HepG2 (cell line): ENCODE measurements around the gene RELB. TPM values are rescaled to one million over a fixed set of nuclear protein-coding genes. Genes with fewer than 3 reads are reported as not detected.

Experiments used
- DR1 ChIP-seq: sonication (generic); formaldehyde crosslinking; IDR thresholded peaks from 2 replicates; pipeline ENCODE4 v1.8.0; 2021; ENCODE audit warnings: mild to moderate bottlenecking, missing genetic modification reagents, inconsistent platforms
- HDAC6 ChIP-seq: fragments of 200-600 bp; sonication (generic); IDR thresholded peaks from 2 replicates; pipeline ENCODE4 v1.7.0; 2017; ENCODE audit warnings: mild to moderate bottlenecking, antibody characterized with exemption, low read length, low read depth
- HMGXB3 ChIP-seq: sonication (generic); formaldehyde crosslinking; IDR thresholded peaks from 2 replicates; pipeline ENCODE4 v1.4.0; 2020; ENCODE audit warnings: missing genetic modification reagents, borderline replicate concordance
- HMGXB4 ChIP-seq, 2 experiments: sonication (generic) in 1 of 2; formaldehyde crosslinking in 1 of 2; IDR thresholded peaks; 2 replicates each; pipeline versions ENCODE4 v1.4.0 to v1.6.1; 2018 to 2020; ENCODE audit warnings: missing genetic modification reagents in 2 of 2, borderline replicate concordance in 1 of 2, low read depth in 1 of 2, mild to moderate bottlenecking in 1 of 2, missing biosample characterization in 1 of 2
- MNT ChIP-seq: fragments of 450-650 bp; IDR thresholded peaks from 2 replicates; pipeline ENCODE4 v1.6.1; 2016
- RNF2 ChIP-seq: fragments of 450-650 bp; conservative IDR thresholded peaks from 2 replicates; pipeline ENCODE4 v1.6.1; 2016; ENCODE audit warnings: low read depth
- RXRA ChIP-seq: sonication (generic); formaldehyde crosslinking; IDR thresholded peaks from 2 replicates; pipeline ENCODE4 v1.5.1; 2020; ENCODE audit warnings: missing genetic modification reagents
- SP5 ChIP-seq: IDR thresholded peaks from 2 replicates; pipeline ENCODE4 v1.6.1; 2016; ENCODE audit warnings: low read depth, borderline replicate concordance
- SYNCRIP ChIP-seq: fragments of 200-400 bp; formaldehyde crosslinking; IDR thresholded peaks from 2 replicates; pipeline ENCODE4 v1.6.1; 2018; ENCODE audit warnings: mild to moderate bottlenecking, low read depth, low read length; ENCODE audit not compliant: insufficient read depth
- TMF1 ChIP-seq: sonication (generic); formaldehyde crosslinking; IDR thresholded peaks from 2 replicates; pipeline ENCODE4 v1.8.1; 2022; ENCODE audit warnings: low read depth, missing genetic modification reagents
- ZBTB3 ChIP-seq: sonication (generic); formaldehyde crosslinking; IDR thresholded peaks from 2 replicates; pipeline ENCODE4 v1.4.0; 2020; ENCODE audit warnings: low read depth, mild to moderate bottlenecking, moderate library complexity, missing genetic modification reagents, borderline replicate concordance
- ZFP41 ChIP-seq: sonication (generic); formaldehyde crosslinking; IDR thresholded peaks from 2 replicates; pipeline ENCODE4 v1.4.0; 2020; ENCODE audit warnings: mild to moderate bottlenecking, missing genetic modification reagents, borderline replicate concordance
- ZNF292 ChIP-seq: sonication (generic); formaldehyde crosslinking; IDR thresholded peaks from 2 replicates; pipeline ENCODE4 v1.8.1; 2022; ENCODE audit warnings: mild to moderate bottlenecking, low read depth, missing genetic modification reagents, borderline replicate concordance
- ZNF329 ChIP-seq: sonication (generic); formaldehyde crosslinking; IDR thresholded peaks from 2 replicates; pipeline ENCODE4 v1.9.0; 2021; ENCODE audit warnings: low read depth, mild to moderate bottlenecking, missing genetic modification reagents
- ZNF546 ChIP-seq: sonication (generic); formaldehyde crosslinking; conservative IDR thresholded peaks from 2 replicates; pipeline ENCODE4 v1.8.1; 2023; ENCODE audit warnings: mild to moderate bottlenecking, missing genetic modification reagents
- ZNF576 ChIP-seq: sonication (generic); formaldehyde crosslinking; IDR thresholded peaks from 2 replicates; pipeline ENCODE4 v1.4.0; 2020; ENCODE audit warnings: mild to moderate bottlenecking, missing genetic modification reagents
- ZNF709 ChIP-seq: sonication (generic); formaldehyde crosslinking; IDR thresholded peaks from 2 replicates; pipeline ENCODE4 v1.5.0; 2020; ENCODE audit warnings: mild to moderate bottlenecking, missing genetic modification reagents
- ZNF777 ChIP-seq: sonication (generic); formaldehyde crosslinking; IDR thresholded peaks from 2 replicates; pipeline ENCODE4 v1.4.0; 2020; ENCODE audit warnings: missing genetic modification reagents
- polyA plus RNA-seq, 8 experiments: library from polyadenylated mRNA; depleted of rRNA in 3 of 8; stranded (reverse) in 7 of 8; unstranded in 1 of 8; fragments of >200 nt; fragmentation: Illumina TruSeq in 4 of 8; extraction: Trizol in 4 of 8; gene quantifications; 2 replicates each; pipeline versions ENCODE4 v1.2.1 to v1.2.3, GENCODE V29; 2011 to 2016; ENCODE audit warnings: low read depth in 4 of 8, missing spikeins in 1 of 8, mixed read lengths in 1 of 8; ENCODE audit not compliant: insufficient read depth in 1 of 8
- total RNA-seq, 5 experiments: library from RNA; depleted of rRNA; stranded (reverse); fragments of >200 nt; fragmentation: Illumina TruSeq; extraction: Trizol; gene quantifications; 2 replicates each; pipeline ENCODE4 v1.2.3, GENCODE V29; 2016; ENCODE audit warnings: low read depth in 1 of 5
- TF ChIP-seq, protein P1 (sequence below): sonication (generic); formaldehyde crosslinking; IDR thresholded peaks from 2 replicates; pipeline ENCODE4 v1.8.0; 2022; ENCODE audit warnings: mild to moderate bottlenecking, missing genetic modification reagents, moderate library complexity

Gene RELB
- total and polyA plus RNA-seq, 2 of the 13 experiments (the other 11 are each of a cell fraction or from before 2014, with no cell fraction given), result 1.9 to 3.5 TPM

DNA sequence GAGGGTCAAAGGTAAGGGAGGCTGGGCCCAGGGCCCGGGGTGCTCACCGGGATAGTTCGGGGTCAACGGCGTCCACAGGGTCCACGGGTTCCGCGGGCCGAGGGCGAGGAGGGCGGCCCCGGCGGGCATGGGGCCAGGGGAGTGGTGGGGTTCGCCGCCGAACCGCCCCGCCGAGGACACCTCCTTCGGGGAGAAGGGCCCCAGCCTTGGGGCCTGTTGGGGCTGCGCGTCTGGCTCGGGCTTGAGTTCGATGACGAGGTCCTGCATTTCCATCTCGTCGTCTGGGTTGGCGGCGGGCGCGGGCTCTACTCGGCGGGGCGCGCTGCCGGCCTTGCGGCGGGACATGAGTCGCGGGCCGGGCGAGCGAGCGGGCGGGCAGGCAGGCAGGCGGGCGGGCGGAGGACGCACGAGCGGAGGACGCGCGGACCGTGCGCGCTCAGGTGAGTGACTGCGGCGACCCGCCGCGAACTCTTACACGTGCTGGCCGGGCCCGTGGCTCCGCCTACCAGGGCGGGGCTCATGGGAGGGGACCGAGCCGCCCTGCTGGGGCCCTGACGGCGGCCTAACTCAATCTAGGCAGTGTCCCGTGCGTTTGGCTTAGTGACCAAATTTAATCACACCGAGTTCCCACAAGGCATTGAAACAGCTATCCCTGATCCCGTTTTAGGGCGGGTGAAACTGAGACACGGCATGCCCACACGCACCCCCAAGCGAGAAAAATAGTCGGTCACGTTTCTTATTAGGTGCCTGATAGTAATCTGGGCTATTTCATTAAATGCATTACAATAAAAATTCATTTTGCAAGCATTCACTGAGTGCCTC, 75.0 kb downstream of the RELB start, which contains the start of gene ZNF296 (continued):
- TF ChIP-seq, protein P1, sequence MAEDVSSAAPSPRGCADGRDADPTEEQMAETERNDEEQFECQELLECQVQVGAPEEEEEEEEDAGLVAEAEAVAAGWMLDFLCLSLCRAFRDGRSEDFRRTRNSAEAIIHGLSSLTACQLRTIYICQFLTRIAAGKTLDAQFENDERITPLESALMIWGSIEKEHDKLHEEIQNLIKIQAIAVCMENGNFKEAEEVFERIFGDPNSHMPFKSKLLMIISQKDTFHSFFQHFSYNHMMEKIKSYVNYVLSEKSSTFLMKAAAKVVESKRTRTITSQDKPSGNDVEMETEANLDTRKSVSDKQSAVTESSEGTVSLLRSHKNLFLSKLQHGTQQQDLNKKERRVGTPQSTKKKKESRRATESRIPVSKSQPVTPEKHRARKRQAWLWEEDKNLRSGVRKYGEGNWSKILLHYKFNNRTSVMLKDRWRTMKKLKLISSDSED (CRISPR knock-in tag), result peak; percentile 76; the same call in 1 of the 2 replicates
- TF ChIP-seq DR1 (CRISPR knock-in tag), result no peak; the same call in 1 of the 2 replicates
- peak; percentile 58; the same call in 1 of the 2 replicates for TF ChIP-seq RNF2
- peak; percentile 64; the same call in 1 of the 2 replicates for TF ChIP-seq ZNF546
- TF ChIP-seq HDAC6, result no peak
- peak in 1 of 2 experiments; percentile 43; a peak in 2 of 4 replicates for TF ChIP-seq HMGXB4 (CRISPR knock-in tag; IDR thresholded peaks at IDR 0.05; ENCODE audit: borderline replicate concordance in 1 of 2, low read depth in 1 of 2)
- peak; percentile 91 for TF ChIP-seq ZNF329 (CRISPR knock-in tag)
- peak; percentile 78; the same call in 1 of the 2 replicates for TF ChIP-seq SP5 (CRISPR knock-in tag)
- TF ChIP-seq SYNCRIP, result no peak
- peak; percentile 62 for TF ChIP-seq MNT
- 0 out of 2 replicates have a peak, but pooled peaks have one; percentile 60 for TF ChIP-seq TMF1
- no peak for TF ChIP-seq ZNF709
- no peak for TF ChIP-seq ZNF576 (CRISPR knock-in tag)
- TF ChIP-seq ZBTB3 (CRISPR knock-in tag), result no peak
- TF ChIP-seq RXRA (CRISPR knock-in tag), result peak; percentile 84
- TF ChIP-seq HMGXB3 (CRISPR knock-in tag), result 0 out of 2 replicates have a peak, but pooled peaks have one; percentile 24
- no peak for TF ChIP-seq ZFP41 (CRISPR knock-in tag)
- no peak for TF ChIP-seq ZNF292 (CRISPR knock-in tag)
- peak; percentile 87 for TF ChIP-seq ZNF777 (CRISPR knock-in tag)
